MCF 10A (cell line): ENCODE measurements around the gene CEP290. TPM values are rescaled to one million over a fixed set of nuclear protein-coding genes. Genes with fewer than 3 reads are reported as not detected.

Experiments
- BruUV-seq: library from RNA; stranded (reverse); fragments of 400-500 nt; replicated peaks from 2 replicates; lab custom pipeline; 2021; lab: Mats Ljungman, UMichigan
- CTCF ChIA-PET: fragments of 300-600 bp; sonication (Branson Sonifier 250); formaldehyde crosslinking; extraction: SDS; loops from one replicate; lab custom pipeline; 2021; ENCODE audit warnings: antibody characterized with exemption, inconsistent platforms; lab: Yijun Ruan, JAX
- POLR2A ChIA-PET: fragments of 300-600, 350-650 bp; sonication (Branson Sonifier 250); formaldehyde crosslinking; extraction: SDS; loops from one replicate; lab custom pipeline; 2020; ENCODE audit warnings: antibody characterized with exemption, inconsistent platforms; lab: Yijun Ruan, JAX
- DNase-seq: peaks from one replicate; pipeline ENCODE4 v3.0.0-alpha.2; 2018; ENCODE audit not compliant: unreplicated experiment
- H3K27ac Mint-ChIP-seq: one replicate; pipeline ENCODE4 v1.8.0; 2022; ENCODE audit warnings: mild to moderate bottlenecking, low read depth, mixed read lengths; ENCODE audit not compliant: unreplicated experiment
- H3K27me3 Mint-ChIP-seq: one replicate; pipeline ENCODE4 v1.8.0; 2022; ENCODE audit warnings: mixed read lengths; ENCODE audit not compliant: insufficient read depth, unreplicated experiment
- H3K36me3 Mint-ChIP-seq: one replicate; pipeline ENCODE4 v1.8.0; 2022; ENCODE audit warnings: mild to moderate bottlenecking, moderate library complexity, mixed read lengths; ENCODE audit not compliant: insufficient read depth, unreplicated experiment
- H3K4me1 Mint-ChIP-seq: one replicate; pipeline ENCODE4 v1.8.0; 2022; ENCODE audit warnings: mixed read lengths; ENCODE audit not compliant: insufficient read depth, unreplicated experiment
- H3K4me3 Mint-ChIP-seq: one replicate; pipeline ENCODE4 v1.8.0; 2022; ENCODE audit warnings: mild to moderate bottlenecking, moderate library complexity, mixed read lengths; ENCODE audit not compliant: unreplicated experiment
- H3K9me3 Mint-ChIP-seq: one replicate; pipeline ENCODE4 v1.8.0; 2022; ENCODE audit warnings: mixed read lengths; ENCODE audit not compliant: unreplicated experiment
- CTCF ChIP-seq: fragments of 200-600 bp; IDR thresholded peaks from one replicate; pipeline ENCODE4 v1.8.0; 2022; ENCODE audit warnings: antibody characterized with exemption, mild to moderate bottlenecking; ENCODE audit not compliant: unreplicated experiment
- intact Hi-C: fragments of 100-400 bp; cut with micrococcal nuclease; formaldehyde crosslinking; loops from 2 replicates; pipeline ENCODE4 v1.14.1; 2022
- total RNA-seq: library from RNA; stranded (reverse); gene quantifications from 2 replicates; pipeline ENCODE4 v1.2.3, GENCODE V29; 2022

CEP290 gene
- total RNA-seq, 1 experiment from 2014 or later, result 22.3 TPM

- POLR2A ChIA-PET, result interaction anchor here (0.6 to 4.1 kb wide), 2 partner anchors 12 to 24 kb away, joined by 3 to 18 read pairs; partner anchors contain the start of genes CEP290 and TMTC3
- Mint-ChIP-seq H3K27me3 (no peaks in the 10 kb centered on the region), H3K4me1 (peaks cover 8% of the 10 kb centered on the region), H3K4me3 (no peak overlapping the region), H3K9me3 (no peaks in the 10 kb centered on the region), H3K27ac (no peak overlapping the region), H3K36me3 (peaks cover 12% of the 10 kb centered on the region)
- intact Hi-C loops, result loop anchor here (1.0 to 5.0 kb wide), 5 partner anchors 143 to 839 kb away; no protein-coding TSS in a partner anchor
- CTCF ChIA-PET, result interaction anchor here (0.5 to 3.2 kb wide), 9 partner anchors 11 to 840 kb away, joined by 3 to 20 read pairs (median 3); partner anchors contain the start of genes CEP290, KITLG and TMTC3
- peak; percentile 50 for TF ChIP-seq CTCF
- DNase-seq, result peak; percentile 46
- BruUV-seq, result no TSS peak
Measured at GRCh38 chr12:88153959-88154358, 12.1 kb upstream of the CEP290 start.

- no TSS peak for BruUV-seq
- H3K27me3 Mint-ChIP-seq, result no peaks in the 10 kb centered on the region
- intact Hi-C loops, result loop anchor here (5.0 kb wide), 2 partner anchors 147 to 482 kb away; no protein-coding TSS in a partner anchor
- no peak for DNase-seq
- no peak overlapping the region for H3K4me3 Mint-ChIP-seq
- ChIA-PET POLR2A (interaction anchor here (1.0 kb wide), 1 partner anchor 8 kb away, joined by 3 read pairs; the partner anchor contains the start of genes CEP290 and TMTC3), CTCF (interaction anchor here (0.6 to 1.2 kb wide), 2 partner anchors 844 to 903 kb away, joined by 3 read pairs; no protein-coding TSS in a partner anchor)
- H3K36me3 Mint-ChIP-seq, result peaks cover 6% of the 10 kb centered on the region
- no peak overlapping the region for H3K27ac Mint-ChIP-seq
- H3K4me1 Mint-ChIP-seq, result peaks cover 21% of the 10 kb centered on the region
- no peaks in the 10 kb centered on the region for H3K9me3 Mint-ChIP-seq
- no peak for TF ChIP-seq CTCF
Measured at GRCh38 chr12:88150063-88150462, 8.2 kb upstream of the CEP290 start.

GRCh38 chr12:88145567-88146505 lies 3.9 kb upstream of the CEP290 start:
- no peaks in the 10 kb centered on the region for H3K36me3 Mint-ChIP-seq
- no peak for TF ChIP-seq CTCF
- BruUV-seq, result no TSS peak
- peaks cover 25% of the 10 kb centered on the region for H3K4me1 Mint-ChIP-seq
- H3K4me3 Mint-ChIP-seq, result peak overlapping the region; percentile 20
- DNase-seq, result no peak
- CTCF ChIA-PET, result interaction anchor here (0.5 to 1.2 kb wide), 9 partner anchors 10 to 847 kb away, joined by 3 to 4 read pairs (median 3); partner anchors contain the start of gene KITLG
- H3K9me3 Mint-ChIP-seq, result no peaks in the 10 kb centered on the region
- POLR2A ChIA-PET, result interaction anchor here (0.7 to 1.2 kb wide), 3 partner anchors 97 to 1270 kb away, joined by 3 read pairs; no protein-coding TSS in a partner anchor
- H3K27me3 Mint-ChIP-seq, result no peaks in the 10 kb centered on the region
- peak overlapping the region; percentile 50 for H3K27ac Mint-ChIP-seq
- intact Hi-C loops, result loop anchor here (10.0 kb wide), 1 partner anchor 1379 kb away; the partner anchor contains the start of genes GALNT4 and POC1B
